Measurements from ENCODE around the gene ZNF668.
"Not testable (repeated sequence)": the region's sequence is repeated elsewhere in the genome, so short reads cannot be mapped to it uniquely, and the experiment has no call there.

The ZNF668 gene

GRCh38 chr16:31100876-31101641, 27.0 kb upstream of the ZNF668 start:
- not testable (repeated sequence) for DNase-seq (ENCODE audit: low read depth in 2 of 2)

GRCh38 chr16:31099860-31100638, 26.0 kb upstream of the ZNF668 start:
- no peak for DNase-seq (ENCODE audit: low read depth in 2 of 2)

DNA sequence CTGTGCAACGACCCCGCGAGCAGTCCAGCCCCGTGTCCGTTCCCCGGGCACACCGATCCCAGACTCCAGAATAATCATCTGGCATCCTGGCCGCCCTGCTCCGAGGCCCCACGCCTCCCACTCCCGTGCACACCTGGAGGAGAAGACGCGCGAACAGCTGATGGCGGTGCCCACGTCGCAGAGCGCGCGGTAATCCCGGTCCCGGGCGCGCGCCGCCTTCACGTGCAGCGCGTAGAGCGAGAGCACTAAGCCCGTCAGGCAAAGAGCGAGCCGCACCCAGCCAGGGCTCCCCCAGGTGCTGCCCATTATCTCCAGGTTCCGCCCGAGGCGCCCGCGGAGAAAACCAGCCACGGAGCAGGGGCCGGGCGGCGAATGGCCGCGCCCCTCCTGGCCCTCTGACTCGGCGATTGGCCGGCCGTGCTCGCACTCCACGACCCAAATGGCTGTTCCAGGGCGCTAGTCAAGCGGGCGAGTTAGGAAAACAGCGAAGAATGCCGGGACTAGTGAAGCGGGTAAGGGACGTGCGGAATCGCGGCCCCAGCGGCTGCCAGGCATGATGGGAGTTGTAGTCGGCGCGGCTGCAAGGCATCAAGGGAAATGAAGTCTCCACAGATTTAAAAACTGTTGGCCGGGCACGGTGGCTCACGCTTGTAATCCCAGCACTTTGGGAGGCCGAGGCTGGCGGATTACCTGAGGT, 20.5 kb upstream of the ZNF668 start, which contains the start of gene VKORC1:
Gene VKORC1, minus strand, starts transcription at position 374 of the 697 bp plus-strand sequence. Its CDS starts 68 bp downstream, at position 306.
- DNase-seq (ENCODE audit: low read depth in 2 of 2): peak; percentile 62 to 70

- no peak for DNase-seq (ENCODE audit: low read depth in 2 of 2)
These were observed 20.0 kb upstream of the ZNF668 start for GRCh38 chr16:31094088-31094423.

DNA sequence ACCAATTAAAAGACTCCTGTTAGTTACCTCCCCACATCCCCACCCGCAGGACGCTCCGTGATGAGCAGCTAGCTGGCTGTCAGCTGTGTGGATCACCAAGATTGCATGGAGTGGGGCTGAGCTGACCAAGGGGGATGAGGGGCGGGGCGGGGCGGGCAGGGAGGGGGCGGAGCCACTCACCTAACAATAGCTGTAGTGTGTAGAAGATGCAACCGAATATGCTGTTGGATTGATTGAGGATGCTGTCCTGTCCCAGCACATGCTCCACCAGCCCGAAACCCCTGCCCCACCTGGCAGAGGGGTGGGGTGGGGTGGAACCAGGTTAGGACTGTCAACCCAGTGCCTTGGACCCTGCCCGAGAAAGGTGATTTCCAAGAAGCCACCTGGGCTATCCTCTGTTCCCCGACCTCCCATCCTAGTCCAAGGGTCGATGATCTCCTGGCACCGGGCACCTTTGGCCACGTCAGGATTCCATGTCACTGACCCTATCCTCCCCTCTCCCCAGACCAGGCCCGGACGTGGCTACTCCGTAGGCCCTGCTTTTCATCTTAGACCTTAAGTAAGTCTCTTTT, 19.2 kb upstream of the ZNF668 start:
- DNase-seq (ENCODE audit: low read depth in 2 of 2): no peak

DNA sequence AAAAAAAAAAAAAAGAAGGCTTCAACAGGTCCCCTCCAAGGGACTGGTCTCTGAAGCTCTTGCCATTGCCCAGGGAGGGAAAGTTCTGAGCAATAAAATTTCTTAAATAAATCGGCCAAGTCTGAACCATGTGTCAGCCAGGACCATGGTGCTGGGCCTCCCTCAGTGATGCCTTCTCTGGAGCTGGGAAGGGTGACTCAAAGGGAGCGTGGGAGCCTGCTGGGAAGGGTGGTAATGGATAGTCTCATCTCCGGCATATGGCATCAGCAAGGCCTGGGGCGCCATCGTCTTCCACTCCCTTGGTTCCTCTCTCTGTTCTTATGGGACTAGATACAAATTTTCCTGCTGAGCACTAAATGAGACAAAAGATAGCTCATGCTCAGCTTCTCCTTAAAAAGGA, 18.3 kb upstream of the ZNF668 start:
- no peak for DNase-seq (ENCODE audit: low read depth in 2 of 2)

DNA sequence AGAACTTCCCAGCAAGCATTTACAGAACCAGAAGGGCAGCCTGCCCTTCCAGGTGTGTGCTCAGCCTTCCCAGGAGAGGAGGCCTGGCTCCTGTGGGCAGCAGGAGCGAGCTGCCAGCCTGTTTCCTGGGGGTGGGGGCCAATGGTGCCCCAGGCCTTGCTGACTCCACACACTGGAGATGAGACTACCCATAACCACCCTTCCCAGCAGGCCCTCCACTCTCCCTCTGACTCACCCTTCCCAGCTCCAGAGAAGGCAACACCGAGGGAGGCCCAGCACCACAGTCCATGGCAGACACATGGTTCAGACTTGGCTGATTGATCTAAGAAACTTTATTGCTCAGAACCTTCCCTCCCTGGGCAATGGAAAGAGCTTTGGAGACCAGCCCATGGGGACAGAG, 16.5 kb upstream of the ZNF668 start:
- no peak for DNase-seq (ENCODE audit: low read depth in 2 of 2)

DNA sequence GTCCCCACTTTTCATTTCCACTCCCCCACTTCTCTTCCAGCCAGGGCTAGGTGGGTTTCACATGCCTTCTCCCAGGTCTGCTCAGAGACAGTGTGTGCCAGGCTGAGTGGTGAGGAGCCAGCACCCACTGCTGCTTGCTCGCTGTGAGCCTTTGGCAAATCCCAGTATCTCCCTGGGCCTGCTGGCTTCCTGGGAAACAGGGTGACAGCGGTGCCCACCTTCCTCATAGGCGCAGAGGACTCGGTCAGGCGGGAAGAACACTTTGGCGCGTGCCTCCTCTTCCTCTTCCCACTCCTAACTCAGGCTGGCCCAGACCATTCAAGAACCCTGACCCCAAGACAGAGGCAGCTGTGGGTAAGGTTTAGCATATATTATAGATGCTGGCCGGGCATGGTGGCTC, 15.2 kb upstream of the ZNF668 start:
- no peak for DNase-seq (ENCODE audit: low read depth in 2 of 2)

GRCh38 chr16:31088459-31089183, 14.6 kb upstream of the ZNF668 start, which contains the start of gene PRSS53:
PRSS53 (minus strand) TSS chr16:31088943; CDS start chr16:31088809, 134 bp downstream.
- DNase-seq (ENCODE audit: low read depth in 2 of 2): no peak

DNA sequence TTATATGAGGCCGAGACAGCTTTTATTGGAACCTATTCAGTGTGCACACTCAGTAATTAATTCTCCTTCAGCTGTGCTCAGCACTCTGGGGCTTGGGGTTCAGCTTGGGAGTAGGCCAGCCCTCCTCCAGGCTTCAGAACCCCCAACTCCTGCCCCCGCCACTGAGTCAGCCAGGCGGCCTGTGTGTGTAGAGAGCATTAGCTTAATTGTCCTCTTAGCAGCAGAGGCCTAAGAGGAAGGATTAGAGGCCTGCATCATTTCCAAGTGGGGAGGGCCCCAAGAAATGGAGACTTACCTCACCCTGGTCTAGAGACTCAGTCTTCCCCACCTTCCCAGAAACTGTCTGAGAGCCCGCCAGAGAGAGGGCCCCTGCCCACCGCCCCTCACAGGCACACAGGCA, 13.9 kb upstream of the ZNF668 start:
- no peak for DNase-seq (ENCODE audit: low read depth in 2 of 2)

- DNase-seq (ENCODE audit: low read depth in 2 of 2): no peak
These were observed 13.4 kb upstream of the ZNF668 start for GRCh38 chr16:31087481-31087880.

- no peak for DNase-seq (ENCODE audit: low read depth in 2 of 2)
These were observed 12.5 kb upstream of the ZNF668 start for GRCh38 chr16:31086629-31086906.

- no peak for DNase-seq (ENCODE audit: low read depth in 2 of 2)
These were observed 12.0 kb upstream of the ZNF668 start for GRCh38 chr16:31085873-31086628.

GRCh38 chr16:31085411-31085810, 11.4 kb upstream of the ZNF668 start:
- no peak for DNase-seq (ENCODE audit: low read depth in 2 of 2)

DNA sequence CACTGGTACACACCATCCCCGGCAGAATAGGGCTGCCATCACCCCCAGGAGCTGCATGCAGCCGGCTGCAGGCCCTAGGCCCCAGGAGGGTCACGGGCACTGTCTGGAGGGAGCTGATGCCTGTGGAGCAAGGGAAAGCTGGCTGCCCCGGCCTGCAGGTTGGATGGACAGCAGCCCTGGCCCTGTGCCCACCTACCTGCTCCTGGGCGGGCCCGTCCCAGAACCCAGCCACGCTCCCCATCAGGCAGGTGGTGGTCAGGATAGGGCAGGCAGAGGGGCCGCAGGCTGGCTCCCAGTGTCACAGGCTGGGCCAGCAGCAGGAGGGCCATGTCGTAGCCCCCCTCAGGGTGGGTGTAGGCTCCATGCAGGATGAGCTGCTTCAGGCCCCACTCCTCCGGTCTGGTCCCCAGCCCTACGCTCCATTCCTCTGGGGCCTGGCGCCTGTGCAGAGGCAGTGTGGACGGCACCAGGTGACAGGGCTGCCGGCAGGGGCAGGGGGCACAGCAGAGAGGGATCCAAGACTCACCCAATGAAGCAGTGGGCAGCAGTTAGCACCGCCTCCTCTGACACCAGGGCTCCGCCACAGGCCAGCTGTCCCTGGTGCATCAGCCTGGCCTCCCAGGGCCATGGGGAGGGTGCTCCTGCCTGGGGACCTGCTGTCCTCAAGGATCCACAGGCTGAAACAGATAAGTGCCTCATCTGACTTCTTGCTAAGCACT, 10.7 kb upstream of the ZNF668 start:
- DNase-seq (ENCODE audit: low read depth in 2 of 2): no peak

GRCh38 chr16:31083981-31084380, 9.9 kb upstream of the ZNF668 start:
- DNase-seq (ENCODE audit: low read depth in 2 of 2): no peak

GRCh38 chr16:31083556-31083955, 9.5 kb upstream of the ZNF668 start:
- DNase-seq (ENCODE audit: low read depth in 2 of 2): no peak

DNA sequence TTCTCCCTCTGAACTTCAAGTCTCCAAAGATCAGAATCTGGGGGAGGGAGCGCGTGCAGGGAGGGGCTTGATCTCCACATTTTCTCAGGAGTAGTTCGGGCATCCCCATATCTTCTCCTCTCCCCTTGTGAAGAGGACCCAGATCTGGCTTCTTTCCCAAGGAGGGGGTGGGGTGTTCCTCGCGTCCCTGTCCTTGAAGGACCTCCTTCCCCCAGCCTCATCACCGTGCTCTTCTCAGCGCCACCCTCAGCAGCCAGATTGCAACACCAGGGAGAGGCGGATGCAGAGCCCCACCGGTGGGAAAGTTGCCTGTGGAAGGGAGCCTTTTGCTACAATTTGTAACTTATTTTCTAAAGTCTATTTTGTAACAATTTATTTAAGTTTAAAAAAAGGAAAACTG, 9.0 kb upstream of the ZNF668 start:
- no peak for DNase-seq (ENCODE audit: low read depth in 2 of 2)

DNA sequence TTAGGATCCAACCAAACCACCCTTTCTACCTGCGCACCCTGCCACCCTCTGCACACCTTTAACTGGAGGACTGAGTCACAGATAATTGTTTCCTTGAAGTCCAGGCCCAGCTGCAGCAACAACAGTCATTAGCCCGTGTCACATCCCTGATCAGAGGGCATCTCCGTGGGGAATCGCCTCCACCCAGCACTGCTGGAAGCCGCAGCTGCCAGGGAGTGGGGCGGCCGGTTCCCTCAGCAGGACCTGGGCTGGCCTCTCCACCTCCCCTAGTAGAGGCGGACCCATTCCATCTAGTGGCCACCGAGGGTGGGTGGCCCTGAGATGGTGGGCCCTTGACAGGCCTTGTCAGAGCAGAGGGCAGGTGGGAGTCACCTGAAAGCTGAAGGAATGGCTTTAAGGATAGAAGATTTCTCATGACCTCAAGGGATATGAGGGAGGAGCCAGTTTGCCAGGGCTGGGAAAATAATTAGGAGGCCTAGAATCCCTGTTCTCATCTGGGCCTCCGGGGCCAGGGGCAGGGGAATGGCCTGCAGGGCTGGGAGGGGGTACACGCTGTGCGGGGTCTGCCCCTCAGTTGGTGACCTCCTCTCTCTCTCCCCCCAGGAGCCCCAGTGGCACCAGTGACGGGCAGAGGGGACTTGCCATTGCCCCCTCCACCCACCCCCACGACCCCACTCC, 8.5 kb upstream of the ZNF668 start:
- no peak for DNase-seq (ENCODE audit: low read depth in 2 of 2)

Data from stimulated activated CD8-positive, alpha-beta memory T cell treated with anti-CD3 and anti-CD28 coated beads, Interleukin-15, amount 100 ng/mL, for 4 hours (primary cell).